Adrenal gland (tissue), 12 donors: ENCODE data around the gene CDH11. TPM values are rescaled to one million over a fixed set of nuclear protein-coding genes. Genes with fewer than 3 reads are reported as not detected.

Experiments
- DNase-seq, 7 donors: peaks; one replicate each; pipeline ENCODE4 v3.0.0-alpha.2; 2019 to 2020
- H3K27ac ChIP-seq, 5 donors: fragments of 200-600 bp; sonication (generic) in 4 of 5; 1 replicate in 3 of 5; 2 replicates in 2 of 5; pipeline versions ENCODE4 v1.5.1 to v1.8.0; 2016 to 2020; ENCODE audit warnings: mild to moderate bottlenecking in 1 of 5
- H3K27me3 ChIP-seq: fragments of 200-600 bp; 2 replicates; pipeline ENCODE4 v1.8.0; 2021
- H3K36me3 ChIP-seq, 2 donors: fragments of 200-600 bp; replicated peaks in 1 of 2; 1 replicate in 1 of 2; 2 replicates in 1 of 2; pipeline versions ENCODE4 v1.5.1 to v1.8.0; 2018 to 2022
- H3K4me1 ChIP-seq, 2 donors: fragments of 200-600 bp; replicated peaks in 1 of 2; 1 replicate in 1 of 2; 2 replicates in 1 of 2; pipeline versions ENCODE4 v1.5.1 to v1.8.0; 2018 to 2021
- H3K4me3 ChIP-seq, 4 donors: fragments of 200-600 bp; sonication (generic) in 3 of 4; one replicate each; pipeline ENCODE4 v1.5.1; 2016 to 2018
- H3K9me3 ChIP-seq, 3 donors: fragments of 200-600 bp; sonication (generic) in 1 of 3; replicated peaks in 1 of 3; 1 replicate in 2 of 3; 2 replicates in 1 of 3; pipeline versions ENCODE4 v1.5.1 to v1.8.0; 2016 to 2021
- POLR2A ChIP-seq, 2 donors: fragments of 450-650 bp; IDR thresholded peaks; one replicate each; pipeline ENCODE4 v1.6.1; 2017; ENCODE audit warnings: antibody characterized with exemption in 2 of 2, mild to moderate bottlenecking in 2 of 2, moderate library complexity in 1 of 2
- WGBS, 4 donors: extraction: QIAGEN DNeasy Blood & Tissue Kit in 2 of 4; methylation state at CpG; one replicate each; pipeline versions ENCODE4 v1.1.5 to v1.1.7; 2013 to 2017; 5-methylcytosine and 5-hydroxymethylcytosine counted together
- intact Hi-C, 2 donors: fragments of 100-400 bp; cut with DNase I; formaldehyde crosslinking; loops; one replicate each; pipeline versions ENCODE4 v1.14.1 to v1.15.0; 2022 to 2023
- polyA plus RNA-seq, 3 donors: library from polyadenylated mRNA; stranded (reverse); fragments of 200-250 nt in 2 of 3; fragments of 350-450 nt in 1 of 3; fragmentation: Illumina TruSeq in 1 of 3; extraction: RNeasy Lipid Tissue Mini Kit (QIAGEN cat#74804) in 1 of 3; gene quantifications; one replicate each; pipeline ENCODE4 v1.2.3, GENCODE V29; 2013 to 2014
- total RNA-seq, 9 donors: library from RNA; depleted of rRNA in 4 of 9; stranded (reverse); fragments of >200 nt in 4 of 9; fragments of 120-200 nt in 1 of 9; fragmentation: NEBNext Ultra II Directional in 1 of 9; extraction: Animal tissue kit (Norgen Biotek cat#: 25700) in 1 of 9; gene quantifications; one replicate each; pipeline versions ENCODE4 v1.1.0 to v1.2.4, GENCODE V29; 2013 to 2023
- TF ChIP-seq, protein P1 (sequence below), 6 experiments: fragments of 450-650 bp in 4 of 6; fragments of 200-600 bp in 2 of 6; sonication (generic) in 1 of 6; IDR thresholded peaks; 1 replicate in 5 of 6; 2 replicates in 1 of 6; pipeline versions ENCODE4 v1.5.1 to v1.8.0; 2016 to 2021; ENCODE audit warnings: antibody characterized with exemption in 6 of 6, mild to moderate bottlenecking in 2 of 6, moderate library complexity in 1 of 6
- donor health status: healthy with polysubstance abuse.
- donor health status: Bipolar disorder and iron deficiency.
- donor health status: DM: yes; HTN: yes; CAD: no.
- donor health status: DM: no; HTN: no; CAD: no.
- donor health status: DM: no; HTN: no; CAD: no.
- donor health status: DM: yes; HTN: yes; CAD: no.

The CDH11 gene
- total and polyA plus RNA-seq, 12 donors = 3.0 to 102 (median 31.0) TPM

DNA sequence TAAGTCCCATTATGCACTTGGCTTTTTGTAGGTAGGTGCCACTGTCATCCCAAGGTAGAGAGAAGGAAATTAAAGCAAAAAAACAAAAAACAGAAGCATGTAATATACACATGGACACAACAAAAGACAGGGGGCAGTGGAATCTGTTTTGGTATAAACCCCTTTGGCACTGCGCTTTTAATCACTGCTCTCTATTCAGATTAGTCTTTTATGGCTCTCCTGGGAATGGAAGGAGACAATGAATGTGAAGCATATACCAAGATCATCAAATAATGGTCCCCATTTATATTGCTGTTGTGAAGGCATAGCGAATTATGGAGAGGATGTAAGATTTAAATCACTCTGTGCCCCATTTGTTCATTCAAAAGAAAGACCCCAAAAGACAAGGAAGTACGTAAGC is 17.4 kb downstream of the CDH11 start:
- no peaks in the 10 kb centered on the region for H3K27me3 ChIP-seq
- no peak for TF ChIP-seq POLR2A (IDR thresholded peaks at IDR 0.05)
- TF ChIP-seq, protein P1, sequence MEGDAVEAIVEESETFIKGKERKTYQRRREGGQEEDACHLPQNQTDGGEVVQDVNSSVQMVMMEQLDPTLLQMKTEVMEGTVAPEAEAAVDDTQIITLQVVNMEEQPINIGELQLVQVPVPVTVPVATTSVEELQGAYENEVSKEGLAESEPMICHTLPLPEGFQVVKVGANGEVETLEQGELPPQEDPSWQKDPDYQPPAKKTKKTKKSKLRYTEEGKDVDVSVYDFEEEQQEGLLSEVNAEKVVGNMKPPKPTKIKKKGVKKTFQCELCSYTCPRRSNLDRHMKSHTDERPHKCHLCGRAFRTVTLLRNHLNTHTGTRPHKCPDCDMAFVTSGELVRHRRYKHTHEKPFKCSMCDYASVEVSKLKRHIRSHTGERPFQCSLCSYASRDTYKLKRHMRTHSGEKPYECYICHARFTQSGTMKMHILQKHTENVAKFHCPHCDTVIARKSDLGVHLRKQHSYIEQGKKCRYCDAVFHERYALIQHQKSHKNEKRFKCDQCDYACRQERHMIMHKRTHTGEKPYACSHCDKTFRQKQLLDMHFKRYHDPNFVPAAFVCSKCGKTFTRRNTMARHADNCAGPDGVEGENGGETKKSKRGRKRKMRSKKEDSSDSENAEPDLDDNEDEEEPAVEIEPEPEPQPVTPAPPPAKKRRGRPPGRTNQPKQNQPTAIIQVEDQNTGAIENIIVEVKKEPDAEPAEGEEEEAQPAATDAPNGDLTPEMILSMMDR (IDR thresholded peaks at IDR 0.05) = no peak
- intact Hi-C loops = no loop called here
- no peak overlapping the region for H3K27ac ChIP-seq
- H3K4me3 ChIP-seq = no peak overlapping the region
- DNase-seq = no peak
- H3K36me3 ChIP-seq = no peaks in the 10 kb centered on the region
- WGBS, 4 donors = 93 to 96% (median 93%) methylated on average over 3 of the region's 3 CpGs
- H3K4me1 ChIP-seq = no peaks in the 10 kb centered on the region
- H3K9me3 ChIP-seq = no peaks in the 10 kb centered on the region

DNA sequence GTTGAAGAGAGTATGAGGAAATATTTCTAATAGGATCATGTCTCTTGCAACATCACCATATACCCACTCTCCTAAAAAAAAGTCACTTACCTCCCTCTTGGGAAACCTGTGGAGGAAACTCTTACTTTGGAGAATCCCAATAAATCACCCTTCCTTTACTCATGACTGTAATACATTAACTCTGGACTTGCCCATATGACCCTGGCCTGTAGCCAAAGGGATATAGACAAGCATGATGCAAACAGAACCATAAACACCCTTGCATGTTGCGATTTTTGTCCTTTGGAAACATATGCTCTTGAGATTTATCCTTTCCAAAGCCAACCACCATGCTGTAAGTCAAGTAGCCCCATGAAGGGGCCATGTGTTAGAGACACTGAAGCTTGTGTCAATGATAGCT is 19.5 kb downstream of the CDH11 start:
- Histone ChIP-seq H3K27me3 (no peaks in the 10 kb centered on the region), H3K36me3 (no peaks in the 10 kb centered on the region), H3K9me3 (no peaks in the 10 kb centered on the region), H3K4me3 (no peak overlapping the region), H3K4me1 (no peaks in the 10 kb centered on the region), H3K27ac (no peak overlapping the region)
- DNase-seq = no peak
- WGBS, 4 donors = 80 to 89% (median 82%) methylated on average over 1 of the region's 1 CpG
- no peak for TF ChIP-seq POLR2A (IDR thresholded peaks at IDR 0.05)
- TF ChIP-seq, protein P1 (IDR thresholded peaks at IDR 0.05) = no peak
- intact Hi-C loops = no loop called here

DNA sequence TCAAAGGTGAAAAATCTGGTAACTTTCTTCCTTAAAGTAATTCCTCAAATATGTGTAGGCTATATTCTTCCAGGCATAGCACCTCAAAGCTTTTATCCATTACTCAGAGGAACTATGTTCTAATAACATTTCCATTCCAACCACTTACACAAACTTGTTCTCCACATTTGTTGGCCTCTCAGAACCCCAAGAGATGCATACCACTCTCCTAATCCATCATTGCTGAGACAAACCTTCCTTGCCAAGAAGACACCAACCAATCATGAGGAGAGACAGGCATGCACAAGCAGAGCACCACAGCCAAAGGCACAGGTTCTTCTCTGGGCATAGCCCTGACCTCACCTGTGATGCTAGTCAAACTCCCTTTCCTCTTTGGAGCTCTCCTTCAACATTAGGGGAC is 20.9 kb downstream of the CDH11 start:
- H3K36me3 ChIP-seq = no peaks in the 10 kb centered on the region
- no peak overlapping the region for H3K27ac ChIP-seq
- intact Hi-C loops = no loop called here
- no peak overlapping the region for H3K4me3 ChIP-seq
- no peak for DNase-seq
- H3K27me3 ChIP-seq = no peaks in the 10 kb centered on the region
- TF ChIP-seq POLR2A (IDR thresholded peaks at IDR 0.05) = no peak
- TF ChIP-seq, protein P1 (IDR thresholded peaks at IDR 0.05) = no peak
- no peaks in the 10 kb centered on the region for H3K4me1 ChIP-seq
- no peaks in the 10 kb centered on the region for H3K9me3 ChIP-seq

DNA sequence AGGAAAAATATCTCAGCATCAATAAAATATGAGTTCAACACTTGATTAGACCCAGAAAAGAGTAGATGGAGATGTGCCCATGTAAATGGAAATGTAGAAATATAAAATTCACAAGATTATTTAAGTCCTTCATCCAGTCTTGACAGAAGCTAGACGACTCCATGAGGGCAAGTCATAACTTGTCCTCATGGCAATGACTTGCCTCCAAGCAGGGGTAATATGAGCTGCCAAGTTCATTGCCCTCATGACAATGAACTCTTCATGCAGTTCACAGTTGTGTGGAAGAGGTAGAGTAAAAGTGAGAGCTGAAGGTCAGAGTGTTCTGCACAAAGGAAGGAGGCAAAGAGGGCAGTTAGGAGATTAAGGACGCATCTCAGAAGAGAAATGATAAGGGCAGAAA is 22.3 kb downstream of the CDH11 start:
- Histone ChIP-seq H3K9me3 (no peaks in the 10 kb centered on the region), H3K4me1 (no peaks in the 10 kb centered on the region), H3K36me3 (no peaks in the 10 kb centered on the region), H3K27me3 (no peaks in the 10 kb centered on the region), H3K27ac (no peak overlapping the region), H3K4me3 (no peak overlapping the region)
- intact Hi-C loops = no loop called here
- WGBS, 4 donors = 46 to 54% (median 51%) methylated on average over 2 of the region's 2 CpGs
- DNase-seq = no peak
- TF ChIP-seq, protein P1 (IDR thresholded peaks at IDR 0.05) = no peak
- no peak for TF ChIP-seq POLR2A (IDR thresholded peaks at IDR 0.05)
